Measurements from ENCODE around the gene CLSTN3. TPM values are rescaled to one million over a fixed set of nuclear protein-coding genes. Genes with fewer than 3 reads are reported as not detected.
A peak's percentile ranks its signal among the peaks of the same experiment; 100 is the strongest.

CLSTN3 gene
- total and polyA plus RNA-seq, 9 of the 15 experiments (the other 6 are each of a cell fraction or from before 2014, with no cell fraction given): 0.08 to 23.2 (median 11.0) TPM

GRCh38 chr12:7190268-7191055, 60.3 kb downstream of the CLSTN3 start:
- Histone ChIP-seq H3K27me3 (ENCODE audit: control insufficient read depth in 2 of 2, insufficient read depth in 2 of 2, low read length in 2 of 2) (no peaks in the 10 kb centered on the region), H3K4me1 (replicated peaks in 1 of 2; ENCODE audit: control insufficient read depth in 2 of 2, insufficient read depth in 2 of 2, low read length in 2 of 2) (peaks cover 16 to 17% of the 10 kb centered on the region in 2 experiments; a peak in 4 of 5 replicates), H3K4me3 (peak overlapping the region; percentile 69), H2AFZ (ENCODE audit: low read depth, low read length) (peak overlapping the region; percentile 79; the same call in 1 of the 2 replicates), H3K9ac (ENCODE audit: insufficient read depth in 1 of 2, low read depth in 2 of 2, low read length in 2 of 2) (peak overlapping the region; percentile 63 to 93), H3K36me3 (ENCODE audit: control insufficient read depth, insufficient read depth, low read length) (peaks cover 40% of the 10 kb centered on the region), H3K27ac (ENCODE audit: extremely low read depth, low read depth, low read length) (peak overlapping the region; percentile 65; the same call in 1 of the 3 replicates), H3K4me2 (ENCODE audit: insufficient read depth, low read length) (peak overlapping the region; percentile 93), H4K20me1 (replicated peaks; ENCODE audit: control insufficient read depth, insufficient read depth, low read length) (no peaks in the 10 kb centered on the region), H3K9me3 (replicated peaks; ENCODE audit: control insufficient read depth, insufficient read depth, low read depth, low read length) (no peaks in the 10 kb centered on the region), H3K79me2 (ENCODE audit: control insufficient read depth, insufficient read depth, low read length) (peaks cover 14% of the 10 kb centered on the region), H3K9me1 (ENCODE audit: control insufficient read depth, insufficient read depth, low read length) (no peaks in the 10 kb centered on the region)
- WGBS (ENCODE audit: insufficient coverage, low coverage, missing lambda C conversion rate): 37% methylated on average over 8 of the region's 17 CpGs
- ChIA-PET CTCF (ENCODE audit: low intra/inter-chr PET ratio) (interaction anchor here (0.6 kb wide), 1 partner anchor 49 kb away, joined by 3 read pairs; no protein-coding TSS in a partner anchor), POLR2A (no interaction called here)
- intact Hi-C loops (cut with micrococcal nuclease): no loop called here
- DNase-seq (ENCODE audit: extremely low read depth in 1 of 4, low spot score in 3 of 4) (peak in 1 of 4 experiments; percentile 9), ATAC-seq (peak; percentile 11), FAIRE-seq (no peak)
- TF ChIP-seq RFX1 (IDR thresholded peaks at IDR 0.05) (peak; percentile 60), ZNF518B (CRISPR knock-in tag; IDR thresholded peaks at IDR 0.05) (no peak), E4F1 (CRISPR knock-in tag; IDR thresholded peaks at IDR 0.05; ENCODE audit: borderline replicate concordance) (no peak)
- no TSS peak for BruUV-seq (replicated peaks)
- in situ Hi-C loops (cut with MboI): no loop called here

Data from K562 (cell line).